Fibroblast of lung (primary cell): Measurements from ENCODE around the gene POTEF. TPM values are rescaled to one million over a fixed set of nuclear protein-coding genes. Genes with fewer than 3 reads are reported as not detected.
"Not testable (repeated sequence)": the region's sequence is repeated elsewhere in the genome, so short reads cannot be mapped to it uniquely, and the experiment has no call there.

Source experiments
- DNase-seq, 2 donors: peaks; one replicate each; pipeline versions ENCODE4 v3.0.0 to v3.0.0-alpha.2; 2010; ENCODE audit warnings: low read depth in 2 of 2
- H2AFZ ChIP-seq: 2 replicates; pipeline ENCODE4 v1.5.1; 2012; ENCODE audit warnings: low read length, control low read depth, inconsistent platforms
- H3K27ac ChIP-seq: 2 replicates; pipeline ENCODE4 v1.5.1; 2011; ENCODE audit warnings: low read length, control low read depth; ENCODE audit not compliant: insufficient read depth
- H3K27me3 ChIP-seq: 2 replicates; pipeline ENCODE4 v1.5.1; 2011; ENCODE audit warnings: mild to moderate bottlenecking, low read length; ENCODE audit not compliant: control insufficient read depth, insufficient read depth
- H3K36me3 ChIP-seq: 2 replicates; pipeline ENCODE4 v1.5.1; 2011; ENCODE audit warnings: low read length; ENCODE audit not compliant: control insufficient read depth, insufficient read depth
- H3K4me1 ChIP-seq: 2 replicates; pipeline ENCODE4 v1.5.1; 2011; ENCODE audit warnings: low read length; ENCODE audit not compliant: control insufficient read depth, insufficient read depth; ENCODE audit errors: extremely low read depth
- H3K4me2 ChIP-seq: 2 replicates; pipeline ENCODE4 v1.5.1; 2011; ENCODE audit warnings: low read length, control low read depth; ENCODE audit not compliant: insufficient read depth; ENCODE audit errors: extremely low read depth
- H3K4me3 ChIP-seq, 4 experiments: fragments of 200-600 bp in 1 of 4; sonication (generic) in 1 of 4; replicated peaks in 1 of 4; 2 replicates each; pipeline ENCODE4 v1.5.1; 2011 to 2016; ENCODE audit warnings: low read length in 4 of 4, low read depth in 3 of 4, mild to moderate bottlenecking in 3 of 4, control low read depth in 2 of 4, inconsistent platforms in 1 of 4, mixed read lengths in 1 of 4; ENCODE audit not compliant: insufficient read depth in 1 of 4; ENCODE audit errors: control extremely low read depth in 1 of 4
- H3K79me2 ChIP-seq: 2 replicates; pipeline ENCODE4 v1.5.1; 2012; ENCODE audit warnings: mild to moderate bottlenecking, low read length, inconsistent platforms; ENCODE audit not compliant: control insufficient read depth, insufficient read depth
- H3K9ac ChIP-seq: 2 replicates; pipeline ENCODE4 v1.5.1; 2011; ENCODE audit warnings: mild to moderate bottlenecking, low read length, control low read depth; ENCODE audit not compliant: insufficient read depth
- H3K9me3 ChIP-seq: 2 replicates; pipeline ENCODE4 v1.5.1; 2012; ENCODE audit warnings: low read depth, low read length; ENCODE audit not compliant: control insufficient read depth, insufficient read depth
- H4K20me1 ChIP-seq: 2 replicates; pipeline ENCODE4 v1.5.1; 2011; ENCODE audit warnings: low read length; ENCODE audit not compliant: control insufficient read depth, insufficient read depth; ENCODE audit errors: extremely low read depth
- EZH2 ChIP-seq: IDR thresholded peaks from 2 replicates; pipeline ENCODE4 v1.5.1; 2012; ENCODE audit warnings: low read length, control low read depth, mild to moderate bottlenecking; ENCODE audit errors: missing control alignments
- polyA plus RNA-seq, 2 donors: library from polyadenylated mRNA; depleted of rRNA in 1 of 2; stranded (reverse) in 1 of 2; unstranded in 1 of 2; fragments of >200 nt; gene quantifications; 2 replicates each; pipeline ENCODE4 v1.2.1, GENCODE V29; 2011 to 2012; ENCODE audit warnings: missing spikeins in 1 of 2
- total RNA-seq: library from RNA; depleted of rRNA; stranded (reverse); fragments of >200 nt; gene quantifications from 2 replicates; pipeline ENCODE4 v1.2.1, GENCODE V29; 2014
- TF ChIP-seq, protein P1 (sequence below), 2 donors: IDR thresholded peaks in 1 of 2; conservative IDR thresholded peaks in 1 of 2; 1 replicate in 1 of 2; 2 replicates in 1 of 2; pipeline ENCODE4 v1.5.1; 2011 to 2012; ENCODE audit warnings: low read length in 2 of 2, control low read depth in 1 of 2, inconsistent platforms in 1 of 2, low read depth in 1 of 2, mild to moderate bottlenecking in 1 of 2

Gene POTEF
- total and polyA plus RNA-seq, 2 donors (not counting 1 experiment from before 2014, with no cell fraction given): not detected

DNA sequence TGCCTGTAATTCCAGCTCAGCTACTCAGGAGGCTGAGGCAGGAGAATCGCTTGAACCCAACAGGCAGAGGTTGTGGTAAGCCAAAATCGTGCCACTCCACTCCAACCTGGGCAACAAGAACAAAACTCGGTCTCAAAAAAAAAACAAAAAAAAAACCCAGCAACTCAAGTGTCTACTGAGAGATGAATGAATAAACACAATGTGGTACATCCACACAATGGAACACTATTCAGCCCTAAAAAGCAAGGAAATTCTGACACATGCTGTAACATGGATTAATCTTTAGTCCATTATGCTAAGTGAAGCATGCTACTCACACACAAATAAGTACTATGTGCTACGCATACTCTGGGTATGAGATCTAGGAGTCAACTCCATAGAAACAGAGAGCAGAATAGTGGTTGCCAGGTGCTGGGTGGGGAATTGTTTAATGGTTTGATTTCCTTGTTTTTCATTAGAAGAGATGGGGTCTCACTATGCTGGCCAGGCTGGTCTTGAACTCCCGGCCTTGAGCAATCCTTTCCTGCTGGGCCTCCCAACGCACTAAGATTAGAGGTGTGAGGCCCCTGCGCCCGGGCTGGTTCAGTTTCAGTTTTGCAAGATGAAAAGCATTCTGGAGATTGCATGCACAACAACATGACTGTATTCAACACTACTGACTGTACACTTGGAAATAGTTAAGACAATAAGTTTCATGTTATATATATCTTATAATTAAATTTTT is 36.4 kb upstream of the POTEF start:
- Histone ChIP-seq H3K27ac (no peak overlapping the region), H3K9me3 (no peaks in the 10 kb centered on the region), H3K79me2 (no peaks in the 10 kb centered on the region), H3K4me2 (no peak overlapping the region), H3K27me3 (no peaks in the 10 kb centered on the region), H3K4me3 (no peak overlapping the region), H2AFZ (no peak overlapping the region), H3K9ac (no peak overlapping the region), H4K20me1 (no peaks in the 10 kb centered on the region), H3K4me1 (no peaks in the 10 kb centered on the region), H3K36me3 (peaks cover 2% of the 10 kb centered on the region)
- TF ChIP-seq EZH2: no peak
- TF ChIP-seq, protein P1, sequence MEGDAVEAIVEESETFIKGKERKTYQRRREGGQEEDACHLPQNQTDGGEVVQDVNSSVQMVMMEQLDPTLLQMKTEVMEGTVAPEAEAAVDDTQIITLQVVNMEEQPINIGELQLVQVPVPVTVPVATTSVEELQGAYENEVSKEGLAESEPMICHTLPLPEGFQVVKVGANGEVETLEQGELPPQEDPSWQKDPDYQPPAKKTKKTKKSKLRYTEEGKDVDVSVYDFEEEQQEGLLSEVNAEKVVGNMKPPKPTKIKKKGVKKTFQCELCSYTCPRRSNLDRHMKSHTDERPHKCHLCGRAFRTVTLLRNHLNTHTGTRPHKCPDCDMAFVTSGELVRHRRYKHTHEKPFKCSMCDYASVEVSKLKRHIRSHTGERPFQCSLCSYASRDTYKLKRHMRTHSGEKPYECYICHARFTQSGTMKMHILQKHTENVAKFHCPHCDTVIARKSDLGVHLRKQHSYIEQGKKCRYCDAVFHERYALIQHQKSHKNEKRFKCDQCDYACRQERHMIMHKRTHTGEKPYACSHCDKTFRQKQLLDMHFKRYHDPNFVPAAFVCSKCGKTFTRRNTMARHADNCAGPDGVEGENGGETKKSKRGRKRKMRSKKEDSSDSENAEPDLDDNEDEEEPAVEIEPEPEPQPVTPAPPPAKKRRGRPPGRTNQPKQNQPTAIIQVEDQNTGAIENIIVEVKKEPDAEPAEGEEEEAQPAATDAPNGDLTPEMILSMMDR (conservative IDR thresholded peaks at IDR 0.05 in 1 of 2, IDR thresholded peaks at IDR 0.05 in 1 of 2; ENCODE audit: low read depth in 1 of 2, low read length in 2 of 2): no peak
- DNase-seq: no peak

DNA sequence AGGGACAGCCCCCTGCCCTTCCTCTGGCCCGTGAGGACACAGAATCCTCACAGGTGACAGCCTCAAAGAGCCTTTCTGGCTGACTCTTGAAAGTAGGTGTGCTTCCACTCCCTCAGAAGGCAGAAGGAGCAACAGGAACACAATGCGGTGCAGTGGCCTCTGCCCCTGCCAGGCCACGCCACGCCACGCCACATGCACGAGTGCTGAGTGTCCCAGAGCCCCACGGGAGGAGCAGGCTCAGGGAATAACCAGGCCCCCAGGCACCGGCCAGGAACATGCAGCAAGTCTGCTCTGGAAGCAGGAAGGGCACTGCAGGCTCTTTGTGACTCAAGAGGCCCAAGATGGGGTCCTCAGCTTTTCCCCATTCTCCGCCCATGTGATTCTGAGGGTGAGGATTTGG is 33.9 kb upstream of the POTEF start:
- Histone ChIP-seq H3K27ac (no peak overlapping the region), H2AFZ (no peak overlapping the region), H3K36me3 (peaks cover 2% of the 10 kb centered on the region), H3K27me3 (no peaks in the 10 kb centered on the region), H3K9ac (no peak overlapping the region), H3K4me3 (no peak overlapping the region), H3K79me2 (no peaks in the 10 kb centered on the region), H3K9me3 (no peaks in the 10 kb centered on the region), H4K20me1 (no peaks in the 10 kb centered on the region), H3K4me1 (no peaks in the 10 kb centered on the region), H3K4me2 (no peak overlapping the region)
- DNase-seq: no peak
- TF ChIP-seq, protein P1 (conservative IDR thresholded peaks at IDR 0.05 in 1 of 2, IDR thresholded peaks at IDR 0.05 in 1 of 2; ENCODE audit: low read depth in 1 of 2, low read length in 2 of 2): no peak
- TF ChIP-seq EZH2: no peak

DNA sequence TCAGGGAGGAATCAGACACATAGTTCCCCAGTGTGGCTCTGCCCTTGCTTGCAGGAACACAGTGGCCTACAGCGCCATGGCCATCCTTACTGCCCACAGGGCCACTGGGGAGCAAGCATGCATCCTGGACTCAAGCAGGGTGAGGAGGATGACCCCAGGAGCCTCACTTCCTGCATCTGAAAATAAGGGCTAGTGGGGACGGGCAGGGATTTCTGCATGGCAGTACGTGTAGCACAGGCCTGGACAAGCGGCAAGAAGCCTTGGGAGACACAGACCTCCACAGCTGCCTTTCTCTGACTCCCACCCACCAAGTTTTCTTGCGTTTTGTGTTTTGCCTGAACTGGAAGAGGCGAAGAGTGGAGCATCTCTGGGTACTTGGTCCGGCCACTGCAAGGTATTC is 33.5 kb upstream of the POTEF start:
- H3K9me3 ChIP-seq, H3K36me3 ChIP-seq, DNase-seq, H4K20me1 ChIP-seq, H3K27me3 ChIP-seq, H3K27ac ChIP-seq, H3K4me3 ChIP-seq, H3K79me2 ChIP-seq, H3K4me2 ChIP-seq, H3K4me1 ChIP-seq, H3K9ac ChIP-seq, H2AFZ ChIP-seq: not testable (repeated sequence)

DNA sequence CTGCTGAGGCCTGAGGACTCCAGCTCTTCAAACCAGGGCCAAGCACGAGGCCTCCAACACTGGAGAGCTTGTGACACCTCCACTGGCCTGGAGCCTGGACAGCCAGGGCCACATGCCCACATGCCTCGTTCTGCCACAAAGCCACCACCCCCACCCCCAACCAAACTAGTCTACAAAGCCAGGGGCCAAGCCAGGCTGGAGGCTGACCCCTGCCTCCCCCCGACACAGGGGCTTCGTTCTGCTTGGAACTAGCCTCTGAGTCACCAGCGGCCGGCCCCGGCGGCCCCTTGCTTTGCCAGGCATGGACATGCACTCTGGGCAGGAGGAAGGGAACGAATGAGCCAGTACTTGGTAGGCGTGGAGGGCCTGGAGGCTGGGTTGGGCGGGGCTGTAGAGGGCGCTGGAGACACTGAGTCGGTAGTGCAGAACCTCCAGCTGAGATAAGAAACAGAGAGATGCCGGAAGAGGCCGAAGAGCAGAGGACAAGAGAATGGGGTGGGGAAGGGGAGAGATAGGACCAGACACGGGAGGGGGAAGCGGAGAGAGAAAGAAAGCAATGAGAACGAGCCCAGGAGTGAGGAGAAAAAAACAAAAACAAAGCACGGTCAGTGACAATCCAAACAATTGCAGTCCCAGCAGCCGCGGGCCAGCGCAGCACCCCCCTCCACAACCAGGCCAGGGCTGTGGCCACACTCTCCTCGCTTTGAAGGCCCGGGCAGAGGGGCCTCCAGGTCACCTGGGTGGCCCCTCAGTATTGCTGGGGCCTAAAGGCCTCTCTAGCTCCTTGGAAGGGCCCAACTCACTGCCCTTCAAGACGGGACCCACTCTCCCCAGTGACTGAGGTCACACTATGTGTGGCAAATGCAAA is 32.0 kb upstream of the POTEF start:
- H4K20me1 ChIP-seq, H3K27me3 ChIP-seq, H3K79me2 ChIP-seq, H3K27ac ChIP-seq, H3K4me3 ChIP-seq, H2AFZ ChIP-seq, H3K4me1 ChIP-seq, H3K4me2 ChIP-seq, H3K9ac ChIP-seq, H3K9me3 ChIP-seq, H3K36me3 ChIP-seq: not testable (repeated sequence)
- peak in 1 of 2 donors; percentile 22 for DNase-seq
